ENCODE measurements around the gene TMED3.

Gene TMED3

DNA sequence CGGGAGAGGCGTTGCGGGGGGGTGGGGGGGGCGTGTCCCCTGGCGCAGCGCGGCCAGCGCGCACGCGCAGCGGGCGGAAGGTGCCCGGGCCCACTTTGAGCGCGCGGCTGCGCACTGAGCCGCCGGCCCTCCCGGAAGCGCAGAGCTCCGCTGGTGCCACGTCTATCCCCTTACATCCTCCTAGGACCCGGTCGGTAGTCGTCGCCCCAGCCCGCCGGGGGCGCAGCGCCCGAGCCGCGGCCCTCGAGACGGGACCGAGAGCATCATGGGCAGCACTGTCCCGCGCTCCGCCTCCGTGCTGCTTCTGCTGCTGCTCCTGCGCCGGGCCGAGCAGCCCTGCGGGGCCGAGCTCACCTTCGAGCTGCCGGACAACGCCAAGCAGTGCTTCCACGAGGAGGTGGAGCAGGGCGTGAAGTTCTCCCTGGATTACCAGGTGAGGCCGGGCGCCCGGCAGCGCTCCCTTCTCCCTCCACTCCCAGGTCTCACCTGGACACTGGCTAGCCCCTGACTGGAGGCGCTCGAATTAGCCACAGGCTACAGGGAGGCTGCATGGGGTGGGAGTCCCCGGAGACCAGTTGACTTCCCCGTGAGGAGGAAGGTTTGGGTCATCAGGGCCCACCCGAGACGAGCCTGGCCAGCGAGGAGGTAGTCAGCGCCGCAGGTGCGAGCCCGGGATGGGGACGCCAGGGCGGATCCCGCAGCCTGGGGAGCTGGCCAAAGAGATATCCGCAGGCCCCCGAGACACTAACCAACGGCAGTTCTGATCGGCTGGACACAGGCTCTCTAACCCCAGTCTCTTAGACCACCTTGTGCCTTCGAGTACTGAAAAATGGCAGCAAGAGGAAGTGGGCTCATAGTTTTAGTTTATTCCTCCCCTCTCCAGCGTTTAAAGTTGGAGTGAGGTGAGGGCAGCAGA is at the start of gene TMED3:
Gene TMED3, plus strand, starts transcription at position 128 of the 916 bp plus-strand sequence. Its CDS starts 138 bp downstream, at position 266.
- peak; percentile 73 to 79 for DNase-seq

DNA sequence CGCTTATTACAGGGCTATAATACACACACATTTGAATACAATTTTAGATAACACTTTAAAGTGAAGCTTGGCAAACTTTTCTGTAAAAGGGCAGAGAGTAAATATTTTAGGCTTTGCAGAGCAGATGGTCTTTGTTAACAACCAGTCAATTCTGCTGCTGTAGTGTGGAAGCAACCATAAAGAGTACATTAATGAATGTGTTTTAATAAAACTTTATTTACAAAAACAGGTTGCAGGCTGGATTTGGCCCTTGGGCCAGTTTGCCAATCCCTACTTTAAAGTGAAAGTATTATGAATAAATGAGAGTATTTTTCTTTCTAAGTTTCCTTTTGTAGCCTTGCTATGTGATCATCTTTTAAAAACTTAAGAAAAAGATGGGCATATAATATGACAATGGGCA is 49.1 kb upstream of the TMED3 start:
- no peak for DNase-seq

DNA sequence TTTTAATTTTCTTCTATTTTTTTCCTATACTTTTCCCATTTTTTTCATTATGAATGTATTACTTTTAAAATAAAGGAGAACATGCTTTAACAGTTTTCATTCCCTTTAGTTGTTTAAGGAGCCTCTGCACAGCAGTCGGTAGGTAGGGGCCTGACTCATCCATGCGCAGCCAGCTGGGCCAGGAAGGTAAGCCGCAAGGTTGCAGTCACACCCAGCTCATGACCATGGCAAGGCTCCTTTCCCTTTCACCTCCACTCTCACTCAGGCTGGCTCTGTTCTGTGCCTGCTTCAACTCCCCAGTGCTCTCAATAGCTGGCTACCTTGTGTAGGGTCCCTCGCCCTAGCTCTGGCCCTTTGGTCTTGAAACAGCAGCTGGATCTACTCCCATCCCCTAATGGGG is 45.7 kb upstream of the TMED3 start:
- no peak for DNase-seq

- DNase-seq: no peak
Observed at GRCh38 chr15:79265987-79266579, 44.8 kb upstream of the TMED3 start.

DNA sequence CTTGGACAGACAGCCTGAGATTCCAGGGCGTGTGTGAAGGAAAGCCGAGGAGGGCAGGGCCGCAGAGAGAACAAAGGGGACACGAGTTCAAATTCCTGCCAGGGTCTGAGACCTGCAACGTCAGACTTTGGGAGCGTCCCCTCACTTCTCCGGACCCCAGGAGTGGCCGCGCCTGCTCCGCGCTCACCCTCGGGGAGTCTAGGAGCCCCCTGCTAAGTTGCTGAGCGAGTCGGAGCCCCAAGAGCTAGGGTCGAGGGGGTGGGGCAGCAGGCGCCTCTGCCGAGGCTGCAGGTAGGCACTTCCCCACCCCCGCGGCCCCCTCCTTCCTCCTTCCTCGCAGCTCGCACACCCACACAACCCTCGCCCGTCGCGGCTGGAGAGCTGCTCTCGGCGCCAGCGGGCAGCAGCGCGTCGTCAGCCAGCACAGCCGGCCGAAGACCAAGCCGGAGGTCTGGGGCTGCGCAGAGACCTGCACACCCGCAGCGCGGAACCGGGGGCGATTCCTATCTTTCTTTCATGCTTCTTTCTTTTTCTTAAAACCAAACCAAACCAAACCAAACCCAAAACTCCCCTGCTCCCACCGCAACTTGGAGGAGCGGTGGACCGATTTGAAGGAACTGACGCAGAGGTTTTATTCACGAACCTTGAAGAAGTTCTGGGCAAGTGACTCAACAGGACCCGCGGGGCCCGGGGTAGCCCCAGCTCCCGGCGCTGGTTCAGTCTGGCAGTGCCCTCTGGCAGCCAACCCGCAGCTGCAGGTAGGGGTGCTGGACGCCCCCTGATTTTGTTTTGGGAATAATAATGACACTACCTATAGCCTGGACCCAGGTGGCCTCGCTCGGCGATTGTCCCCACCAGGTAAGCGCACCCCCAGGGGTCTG is 28.3 kb upstream of the TMED3 start, which contains the start of gene ANKRD34C:
Gene ANKRD34C, plus strand, starts transcription at position 352 of the 881 bp plus-strand sequence. CDS start 10,563 bp downstream, outside the sequence.
- DNase-seq: no peak

DNA sequence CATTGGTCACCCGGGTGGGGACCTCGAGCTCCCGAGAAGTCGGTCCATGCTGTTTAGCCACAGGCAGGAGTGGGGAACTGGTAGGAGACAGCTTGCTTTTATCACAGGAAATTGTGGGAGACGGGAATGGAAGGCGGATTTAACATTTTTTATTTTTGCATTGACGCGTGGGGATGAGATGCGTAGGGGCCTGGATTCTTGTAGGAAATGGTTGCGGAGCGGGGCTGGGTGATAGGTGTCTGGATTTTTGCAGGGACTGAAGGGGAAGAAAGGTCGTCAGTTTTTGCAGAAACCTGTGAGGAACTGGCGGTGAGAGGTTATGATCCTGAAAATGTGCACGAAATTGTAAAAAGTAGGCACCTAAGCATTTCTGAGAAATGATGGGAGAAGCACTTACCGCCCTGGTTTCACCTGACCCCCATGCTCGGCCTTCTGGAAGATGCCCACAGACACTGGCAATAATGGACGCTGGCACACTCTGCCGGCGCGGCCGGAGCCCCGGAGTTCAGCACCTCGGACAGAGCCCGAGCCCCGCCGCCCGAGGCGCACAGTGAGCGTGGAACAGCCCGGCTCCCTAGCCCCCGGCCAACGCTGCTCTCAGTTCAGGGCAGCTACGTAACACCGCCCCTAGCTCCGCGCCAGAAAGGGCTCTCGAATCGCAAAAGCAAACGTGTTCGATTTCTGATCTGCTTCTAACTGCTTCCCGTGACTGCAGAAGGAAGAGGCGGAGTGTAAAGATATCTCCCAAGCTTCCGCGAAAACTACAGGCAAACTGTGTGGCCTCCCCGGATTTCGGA is 27.5 kb upstream of the TMED3 start:
- DNase-seq: peak; percentile 17 to 40

DNA sequence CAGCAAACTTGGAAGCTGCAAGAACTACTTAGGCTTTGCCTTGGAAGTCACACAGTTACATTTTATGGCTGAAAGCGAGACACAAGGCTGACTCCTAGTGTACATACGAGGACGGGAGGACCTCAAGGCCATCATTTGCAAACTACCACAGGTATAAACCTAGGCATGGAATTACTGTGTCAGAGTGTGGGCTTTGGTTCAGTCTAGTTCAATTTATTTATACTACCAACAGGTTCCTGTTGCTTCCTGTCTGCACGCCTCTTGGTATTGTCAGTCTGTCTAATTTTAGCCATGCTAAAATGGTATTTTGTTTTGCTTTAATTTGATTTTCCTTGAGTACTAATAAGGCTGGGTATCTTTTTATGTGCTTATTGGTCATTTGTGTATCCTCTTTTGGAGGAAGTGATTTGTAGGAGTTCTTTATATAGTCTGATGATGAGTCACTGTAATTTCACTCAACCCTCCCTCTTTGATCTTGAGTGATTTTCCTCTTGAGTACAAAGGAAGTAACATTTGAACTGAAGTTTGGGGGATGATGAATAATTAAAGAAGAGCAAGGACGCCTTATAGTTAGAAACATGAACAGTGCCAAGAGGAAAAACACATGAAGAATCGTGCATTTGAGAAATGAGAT is 20.2 kb upstream of the TMED3 start:
- no peak for DNase-seq

GRCh38 chr15:79292011-79292410 is 18.9 kb upstream of the TMED3 start:
- no peak for DNase-seq

GRCh38 chr15:79294075-79294474 is 16.8 kb upstream of the TMED3 start:
- no peak for DNase-seq

DNA sequence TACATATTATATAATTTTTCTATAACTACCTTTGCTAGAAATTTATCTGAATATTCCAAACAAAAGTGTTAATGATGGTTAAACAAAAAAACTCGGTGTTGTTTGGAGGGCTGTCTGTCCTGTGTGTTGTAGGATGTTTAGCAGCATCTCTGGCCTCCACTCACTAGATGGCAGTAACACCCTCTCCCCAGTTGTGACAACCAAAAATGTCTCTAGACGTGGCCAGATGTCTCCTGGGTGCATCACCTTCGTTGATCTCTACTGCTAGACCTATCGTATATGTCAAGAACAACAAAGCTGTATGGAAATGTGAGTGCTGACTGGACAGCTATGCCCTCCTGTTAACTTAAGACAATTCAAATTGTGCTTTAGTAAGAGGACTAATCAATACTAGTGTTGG is 14.3 kb upstream of the TMED3 start:
- no peak for DNase-seq

DNA sequence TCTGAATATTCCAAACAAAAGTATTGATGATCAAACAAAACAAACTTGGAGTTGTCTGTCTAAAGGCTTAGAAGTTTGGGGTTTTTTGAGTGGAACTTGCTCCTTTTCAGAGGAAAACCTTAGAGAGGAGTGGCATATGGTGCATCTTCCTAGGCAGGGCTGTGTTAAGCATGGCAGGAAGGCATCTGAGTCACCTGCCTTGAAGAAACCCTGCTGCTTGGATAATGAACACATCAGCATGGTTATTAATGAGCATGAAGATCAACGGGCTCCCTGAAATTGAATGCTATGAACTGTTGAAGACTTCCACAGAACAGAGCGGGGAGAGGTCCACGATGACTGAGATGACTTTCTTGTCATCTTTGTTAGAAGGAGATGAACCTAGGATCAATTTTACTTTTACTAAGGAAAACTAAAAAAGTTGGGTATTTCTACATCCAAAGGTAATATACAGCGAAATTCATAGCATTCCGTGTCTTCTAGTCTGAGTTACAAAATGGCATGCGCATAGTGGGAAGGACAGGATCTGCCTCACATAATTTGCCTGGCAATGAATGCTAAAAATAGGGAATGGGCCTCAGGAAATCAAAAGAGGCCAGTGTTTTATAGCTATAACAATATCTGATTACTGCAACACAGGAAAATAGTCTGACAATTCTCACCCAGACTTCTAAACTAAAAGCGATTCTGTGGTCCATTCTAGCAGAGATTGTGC is 11.6 kb upstream of the TMED3 start:
- no peak for DNase-seq

- DNase-seq: no peak
Observed at GRCh38 chr15:79299841-79300235, 11.1 kb upstream of the TMED3 start.

DNA sequence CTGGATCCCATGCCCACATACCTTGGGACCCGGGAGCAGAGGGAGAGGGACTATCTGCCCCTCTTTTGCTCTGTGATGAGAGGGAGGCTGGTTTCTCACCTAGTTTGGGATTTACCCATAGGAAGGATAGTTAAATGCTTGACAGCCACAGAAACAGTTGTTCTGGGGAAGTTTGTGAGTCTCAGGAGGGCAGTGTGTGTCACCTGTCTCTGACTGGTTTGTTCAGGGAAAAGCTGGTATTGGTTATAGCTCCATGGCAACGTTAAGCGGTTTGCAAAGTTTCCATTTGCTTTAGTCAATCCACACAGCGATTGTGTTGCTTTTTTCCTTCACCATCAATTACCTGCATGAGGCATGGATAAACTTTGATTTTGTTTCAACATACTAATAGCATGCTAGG is 3.7 kb upstream of the TMED3 start:
- no peak for DNase-seq

DNA sequence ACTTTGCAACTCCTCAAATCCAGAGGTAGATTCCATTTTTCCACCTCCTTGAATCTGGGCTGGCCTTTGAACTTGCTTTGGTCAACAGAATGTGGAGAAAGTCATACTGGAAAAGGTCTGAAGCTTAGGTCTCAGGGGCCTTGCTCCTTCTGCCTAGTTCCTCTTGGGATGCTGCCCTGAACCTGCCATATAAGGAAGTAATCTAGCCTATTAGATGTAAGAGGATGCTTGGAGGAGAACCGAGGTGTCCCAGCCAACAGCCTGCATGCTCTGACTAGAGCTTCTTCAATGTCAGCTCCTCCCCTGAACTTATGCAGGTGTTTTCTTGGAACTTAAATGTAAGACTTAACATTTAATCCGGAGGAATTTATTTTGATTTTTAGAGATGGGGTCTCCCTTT is 2.0 kb upstream of the TMED3 start:
- no peak for DNase-seq

DNA sequence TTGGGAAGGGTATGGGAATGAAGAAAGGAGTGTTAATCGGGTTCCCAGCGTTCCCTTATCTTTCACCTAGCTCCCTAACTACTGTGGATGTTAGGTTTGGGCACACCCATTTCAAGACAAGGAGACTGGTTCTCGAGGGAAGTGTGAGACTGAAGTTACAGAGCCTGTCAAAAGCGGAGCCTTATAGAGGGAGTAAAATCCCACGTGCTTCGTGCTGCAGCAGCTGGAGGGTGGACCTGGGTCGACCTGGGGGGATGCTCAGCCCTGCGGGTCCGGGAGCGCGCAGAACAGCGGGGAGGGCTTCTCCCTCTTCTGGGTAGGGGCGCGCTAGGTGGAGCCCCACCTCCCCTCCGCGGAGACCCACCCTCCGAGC is 314 bp upstream of the TMED3 start:
- DNase-seq: no peak

DNA sequence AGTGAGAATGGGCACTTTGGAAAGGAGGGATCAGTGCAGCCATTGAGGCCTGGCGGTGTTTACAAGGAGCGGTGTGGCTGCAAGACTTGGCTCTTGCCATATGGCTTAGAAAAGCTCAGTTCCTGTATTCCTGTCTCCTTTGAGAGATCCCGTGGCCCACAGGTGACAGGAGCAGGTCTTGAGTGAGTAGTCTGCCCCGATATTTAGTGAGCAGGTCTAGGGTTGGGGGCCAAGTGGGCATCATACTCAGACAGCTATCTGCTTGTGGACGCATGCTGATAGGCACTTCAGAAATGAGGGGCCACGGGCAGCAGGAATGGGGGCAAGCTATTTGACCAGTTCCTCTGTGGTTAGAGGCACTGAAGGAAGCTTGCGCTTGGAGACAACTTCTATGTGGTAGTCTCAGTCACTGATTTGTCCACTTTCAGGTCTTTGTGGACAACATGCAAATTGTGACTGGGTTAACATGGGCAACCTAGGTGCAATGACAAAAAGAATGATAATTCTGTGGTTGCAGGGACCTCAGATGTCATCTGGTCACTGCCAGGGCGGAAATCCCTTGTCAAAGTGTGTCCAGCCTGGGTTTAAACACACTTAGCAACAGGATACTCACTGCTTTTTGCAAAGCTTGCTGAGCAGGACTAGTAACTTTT is 1.1 kb downstream of the TMED3 start:
- no peak for DNase-seq

- no peak for DNase-seq
Observed at GRCh38 chr15:79314186-79314585, 3.3 kb downstream of the TMED3 start.

- DNase-seq: no peak
Observed at GRCh38 chr15:79314811-79315210, 3.9 kb downstream of the TMED3 start.

DNA sequence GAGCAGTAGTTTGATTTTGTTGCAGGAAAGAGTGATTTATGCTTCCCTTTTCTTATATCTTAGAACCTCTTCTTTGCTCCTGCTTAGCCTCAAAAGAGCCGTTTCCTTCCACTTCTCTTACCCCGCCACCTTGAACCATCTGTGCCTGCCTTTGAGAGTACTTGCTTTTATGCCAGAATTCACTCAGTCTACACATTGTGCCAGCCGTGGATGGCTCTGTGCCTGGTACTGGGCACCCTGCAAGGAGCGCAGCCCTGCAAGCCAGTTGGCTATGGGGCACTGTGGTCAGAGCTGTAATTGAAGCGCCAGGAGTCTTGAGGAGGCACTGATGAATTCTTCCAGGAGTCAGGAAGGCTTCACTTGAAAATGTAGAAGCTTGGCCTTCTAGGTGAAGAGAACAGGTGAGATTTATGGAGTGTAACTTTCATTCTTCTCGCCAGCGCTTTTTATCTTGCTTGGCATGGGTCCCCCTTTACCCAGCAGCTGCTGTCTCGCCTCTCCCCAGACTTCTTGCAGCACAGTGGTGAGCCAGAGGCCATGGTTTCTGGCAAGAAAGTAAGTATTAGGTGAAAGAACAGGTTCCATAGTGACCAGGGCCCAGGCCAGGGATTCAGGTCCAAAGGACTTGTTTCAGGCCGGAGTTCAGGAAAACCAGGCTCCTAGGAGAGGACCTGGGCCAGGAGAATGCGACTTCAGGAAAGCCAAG is 4.9 kb downstream of the TMED3 start:
- no peak for DNase-seq

DNA sequence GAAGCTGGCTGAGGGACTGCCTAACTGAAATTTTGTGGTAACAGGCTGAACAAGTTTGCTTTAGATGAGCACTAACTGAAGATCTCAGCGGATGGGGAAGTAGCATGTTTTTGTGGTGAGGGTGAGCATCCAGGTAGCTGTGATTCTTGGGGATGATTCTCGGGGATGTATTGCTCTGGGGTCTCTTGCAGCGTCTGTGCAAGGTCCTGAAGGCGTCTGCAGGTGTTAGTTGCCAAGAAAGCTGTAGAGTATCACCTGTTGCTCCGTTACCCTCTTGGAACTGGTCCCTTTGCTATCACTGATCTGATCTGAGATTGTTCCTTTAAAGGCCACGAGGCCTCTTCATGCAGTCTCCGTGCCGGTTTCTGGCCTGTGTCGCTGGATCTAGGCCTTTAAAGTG is 6.0 kb downstream of the TMED3 start:
- no peak for DNase-seq

Data from stimulated activated CD4-positive, alpha-beta T cell treated with anti-CD3 and anti-CD28 coated beads, Interleukin-2, amount 100 ng/mL, for 48 hours (primary cell).